22Rv1 (cell line): ENCODE results near the gene WDR53.

Experiments
- ZFX ChIP-seq: fragments of 450-650 bp; IDR thresholded peaks from 2 replicates; pipeline ENCODE4 v1.6.1; 2017; ENCODE audit warnings: antibody characterized with exemption, borderline replicate concordance
- TF ChIP-seq, protein P1 (sequence below): fragments of 450-650 bp; IDR thresholded peaks from 2 replicates; pipeline ENCODE4 v1.5.1; 2017; ENCODE audit warnings: mild to moderate bottlenecking

DNA sequence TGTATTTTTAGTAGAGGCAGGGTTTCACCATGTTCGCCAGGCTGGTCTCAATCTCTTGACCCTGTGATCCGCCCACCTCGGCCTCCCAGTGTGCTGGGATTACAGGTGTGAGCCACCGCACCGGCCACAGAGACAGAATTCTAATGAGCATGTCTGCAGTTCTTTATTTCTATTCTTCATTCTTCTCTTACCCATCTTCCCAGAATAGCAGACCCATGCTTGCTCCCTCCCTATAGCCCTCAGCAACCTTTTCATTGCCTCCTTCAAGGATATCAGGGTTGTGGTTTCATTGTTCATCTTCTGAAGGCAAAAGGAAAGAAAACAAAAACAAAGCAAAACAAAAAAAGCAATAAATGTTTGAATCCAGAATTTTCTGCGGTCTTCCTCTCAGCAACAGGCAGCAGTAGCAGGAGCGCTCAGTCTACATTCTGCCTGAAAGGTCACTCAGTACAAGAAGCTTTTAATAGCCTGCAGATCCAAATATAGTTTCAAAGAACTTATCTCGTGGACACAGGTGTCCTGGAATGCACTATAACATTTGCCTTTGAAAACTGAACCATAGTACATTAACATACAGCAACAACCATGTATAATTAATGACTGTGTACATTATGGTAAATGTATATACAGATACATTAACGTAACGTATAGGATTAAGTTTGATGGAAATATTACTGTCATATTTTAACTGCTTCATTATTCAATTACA, 53.3 kb downstream of the WDR53 start, which contains the start of gene SMCO1:
- TF ChIP-seq, protein P1, sequence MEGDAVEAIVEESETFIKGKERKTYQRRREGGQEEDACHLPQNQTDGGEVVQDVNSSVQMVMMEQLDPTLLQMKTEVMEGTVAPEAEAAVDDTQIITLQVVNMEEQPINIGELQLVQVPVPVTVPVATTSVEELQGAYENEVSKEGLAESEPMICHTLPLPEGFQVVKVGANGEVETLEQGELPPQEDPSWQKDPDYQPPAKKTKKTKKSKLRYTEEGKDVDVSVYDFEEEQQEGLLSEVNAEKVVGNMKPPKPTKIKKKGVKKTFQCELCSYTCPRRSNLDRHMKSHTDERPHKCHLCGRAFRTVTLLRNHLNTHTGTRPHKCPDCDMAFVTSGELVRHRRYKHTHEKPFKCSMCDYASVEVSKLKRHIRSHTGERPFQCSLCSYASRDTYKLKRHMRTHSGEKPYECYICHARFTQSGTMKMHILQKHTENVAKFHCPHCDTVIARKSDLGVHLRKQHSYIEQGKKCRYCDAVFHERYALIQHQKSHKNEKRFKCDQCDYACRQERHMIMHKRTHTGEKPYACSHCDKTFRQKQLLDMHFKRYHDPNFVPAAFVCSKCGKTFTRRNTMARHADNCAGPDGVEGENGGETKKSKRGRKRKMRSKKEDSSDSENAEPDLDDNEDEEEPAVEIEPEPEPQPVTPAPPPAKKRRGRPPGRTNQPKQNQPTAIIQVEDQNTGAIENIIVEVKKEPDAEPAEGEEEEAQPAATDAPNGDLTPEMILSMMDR = no peak
- no peak for TF ChIP-seq ZFX
